Mammary epithelial cell (primary cell): Measurements from ENCODE around the gene OTUD5.

Experiments used
- CTCF ChIP-seq, 2 donors: IDR thresholded peaks in 1 of 2; conservative IDR thresholded peaks in 1 of 2; 2 replicates each; pipeline ENCODE4 v1.5.1; 2011 to 2012; ENCODE audit warnings: inconsistent platforms in 2 of 2, low read length in 2 of 2, mild to moderate bottlenecking in 2 of 2, control low read depth in 1 of 2, low read depth in 1 of 2; ENCODE audit not compliant: insufficient read depth in 1 of 2; ENCODE audit errors: extremely low read depth in 1 of 2
- EZH2 ChIP-seq: IDR thresholded peaks from 2 replicates; pipeline ENCODE4 v1.6.1; 2012; ENCODE audit warnings: low read length, inconsistent platforms, borderline replicate concordance

GRCh38 chrX:48902135-48902534, 55.3 kb downstream of the OTUD5 start:
- no peak for TF ChIP-seq CTCF (conservative IDR thresholded peaks at IDR 0.05 in 1 of 2, IDR thresholded peaks at IDR 0.05 in 1 of 2; ENCODE audit: extremely low read depth in 1 of 2, insufficient read depth in 1 of 2, low read depth in 1 of 2, low read length in 2 of 2)
- no peak for TF ChIP-seq EZH2
